PC-9 (cell line): Measurements from ENCODE around the gene ZNG1F. TPM values are rescaled to one million over a fixed set of nuclear protein-coding genes. Genes with fewer than 3 reads are reported as not detected.
"Not testable (repeated sequence)": the region's sequence is repeated elsewhere in the genome, so short reads cannot be mapped to it uniquely, and the experiment has no call there.

ENCODE experiments used
- BruUV-seq: library from RNA; stranded (reverse); fragments of 400-500 nt; replicated peaks from 2 replicates; lab custom pipeline; 2021; lab: Mats Ljungman, UMichigan
- CTCF ChIA-PET: fragments of 300-600 bp; sonication (Branson Sonifier 250); formaldehyde crosslinking; loops from one replicate; lab custom pipeline; 2022; ENCODE audit warnings: antibody characterized with exemption; lab: Charles Lee
- POLR2A ChIA-PET: fragments of 300-600 bp; sonication (Branson Sonifier 250); formaldehyde crosslinking; loops from one replicate; lab custom pipeline; 2022; ENCODE audit warnings: antibody characterized with exemption; ENCODE audit not compliant: unreplicated experiment; lab: Charles Lee
- DNase-seq, 2 experiments: peaks; one replicate each; pipeline versions ENCODE4 v3.0.0 to v3.0.0-alpha.2; 2015 to 2022; ENCODE audit warnings: mixed read lengths in 1 of 2
- H2AFZ ChIP-seq: fragments of 200-600 bp; sonication (generic); 2 replicates; pipeline ENCODE4 v1.8.1; 2017; ENCODE audit warnings: antibody characterized with exemption
- H3F3A ChIP-seq: fragments of 200-600 bp; sonication (generic); 2 replicates; pipeline ENCODE4 v1.8.1; 2017; ENCODE audit warnings: antibody characterized with exemption, mild to moderate bottlenecking, low read depth; ENCODE audit not compliant: insufficient read depth
- H3K27ac ChIP-seq: fragments of 200-600 bp; sonication (generic); 2 replicates; pipeline ENCODE4 v1.6.1; 2016; ENCODE audit warnings: mixed run types
- H3K27me3 ChIP-seq: fragments of 200-600 bp; sonication (generic); 2 replicates; pipeline ENCODE4 v1.6.1; 2016; ENCODE audit warnings: low read depth, mixed run types; ENCODE audit not compliant: insufficient read depth
- H3K36me3 ChIP-seq: fragments of 200-600 bp; sonication (generic); 2 replicates; pipeline ENCODE4 v1.6.1; 2016; ENCODE audit warnings: low read depth, mixed run types
- H3K4me1 ChIP-seq: fragments of 200-600 bp; sonication (generic); replicated peaks from 2 replicates; pipeline ENCODE4 v1.6.1; 2016; ENCODE audit warnings: mixed run types; ENCODE audit not compliant: insufficient read depth
- H3K4me2 ChIP-seq: fragments of 200-600 bp; sonication (generic); 2 replicates; pipeline ENCODE4 v1.6.1; 2017; ENCODE audit warnings: mixed run types
- H3K4me3 ChIP-seq: fragments of 200-600 bp; sonication (generic); 2 replicates; pipeline ENCODE4 v1.6.1; 2016; ENCODE audit warnings: mixed run types
- H3K79me2 ChIP-seq: fragments of 200-600 bp; sonication (generic); 2 replicates; pipeline ENCODE4 v1.6.1; 2017; ENCODE audit warnings: low read depth, mixed run types
- H3K9me2 ChIP-seq: fragments of 200-600 bp; sonication (generic); 2 replicates; pipeline ENCODE4 v1.8.1; 2017; ENCODE audit warnings: mild to moderate bottlenecking; ENCODE audit not compliant: insufficient read depth
- H3K9me3 ChIP-seq: fragments of 200-600 bp; sonication (generic); 2 replicates; pipeline ENCODE4 v1.8.1; 2016; ENCODE audit warnings: low read depth; ENCODE audit not compliant: insufficient read depth
- H4K20me1 ChIP-seq: fragments of 200-600 bp; sonication (generic); 2 replicates; pipeline ENCODE4 v1.8.1; 2017; ENCODE audit not compliant: insufficient read depth
- intact Hi-C: fragments of 100-400 bp; cut with micrococcal nuclease; formaldehyde crosslinking; loops from one replicate; pipeline ENCODE4 v1.10.0; 2022; ENCODE audit not compliant: unreplicated experiment
- total RNA-seq: library from RNA; stranded (reverse); gene quantifications from 2 replicates; pipeline ENCODE4 v1.2.3, GENCODE V29; 2021

Gene ZNG1F
- total RNA-seq, 1 experiment from 2014 or later = 2.7 TPM

DNA sequence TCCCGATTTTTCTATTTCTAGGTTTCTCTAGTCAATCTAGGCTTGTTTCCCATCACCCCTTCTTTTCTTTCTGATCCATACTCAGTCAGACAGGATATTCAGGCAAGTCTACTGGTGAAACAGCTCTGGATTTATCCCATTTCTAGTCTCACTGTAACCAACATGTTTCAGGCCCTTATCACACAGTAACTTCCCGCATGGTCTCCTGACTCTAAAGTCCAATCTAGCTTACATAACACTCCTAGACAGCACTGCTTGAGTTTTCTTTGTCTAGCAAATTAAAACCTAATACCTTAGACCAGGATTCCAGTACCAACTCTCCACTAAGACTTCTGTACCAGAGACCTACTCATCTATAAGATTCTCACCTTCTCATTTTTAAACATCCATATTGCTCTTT, 47.2 kb downstream of the ZNG1F start:
- DNase-seq, H3K36me3 ChIP-seq, H3K9me3 ChIP-seq, H3K4me3 ChIP-seq, POLR2A ChIA-PET, H3K4me1 ChIP-seq, H4K20me1 ChIP-seq, CTCF ChIA-PET, H3K79me2 ChIP-seq, H3K27me3 ChIP-seq, H3K9me2 ChIP-seq, BruUV-seq, H3K27ac ChIP-seq, H3K4me2 ChIP-seq, H2AFZ ChIP-seq, intact Hi-C loops, H3F3A ChIP-seq: not testable (repeated sequence)

DNA sequence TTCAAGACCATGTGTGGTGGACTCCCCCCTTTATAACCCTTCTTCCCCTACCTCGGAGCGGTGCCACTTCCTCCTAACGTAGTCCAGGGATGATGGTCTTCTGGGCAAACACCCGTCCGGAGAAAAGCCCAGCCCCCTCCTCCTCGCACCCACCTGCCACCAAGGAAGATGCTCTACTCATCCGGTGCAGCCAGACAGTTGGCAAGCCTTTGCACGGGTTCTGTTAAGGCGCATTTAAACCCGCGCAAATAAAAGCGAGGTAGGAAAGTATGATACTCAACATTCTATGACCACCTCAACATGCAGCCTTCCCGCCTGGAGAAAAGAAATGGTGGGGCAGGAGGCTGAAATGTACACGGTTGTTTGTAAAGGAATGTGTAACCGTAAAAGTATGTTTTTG, 60.5 kb downstream of the ZNG1F start, which contains the start of gene FOXD4L6:
TSS of gene FOXD4L6 (minus strand) at position 101 of the 400 bp plus-strand sequence. CDS start 298 bp downstream, outside the sequence.
- H3K27me3 ChIP-seq, H2AFZ ChIP-seq, H3F3A ChIP-seq, intact Hi-C loops, H3K79me2 ChIP-seq, DNase-seq, H3K4me1 ChIP-seq, H3K9me3 ChIP-seq, POLR2A ChIA-PET, H4K20me1 ChIP-seq, BruUV-seq, H3K36me3 ChIP-seq, H3K4me2 ChIP-seq, H3K27ac ChIP-seq, CTCF ChIA-PET, H3K9me2 ChIP-seq, H3K4me3 ChIP-seq: not testable (repeated sequence)

DNA sequence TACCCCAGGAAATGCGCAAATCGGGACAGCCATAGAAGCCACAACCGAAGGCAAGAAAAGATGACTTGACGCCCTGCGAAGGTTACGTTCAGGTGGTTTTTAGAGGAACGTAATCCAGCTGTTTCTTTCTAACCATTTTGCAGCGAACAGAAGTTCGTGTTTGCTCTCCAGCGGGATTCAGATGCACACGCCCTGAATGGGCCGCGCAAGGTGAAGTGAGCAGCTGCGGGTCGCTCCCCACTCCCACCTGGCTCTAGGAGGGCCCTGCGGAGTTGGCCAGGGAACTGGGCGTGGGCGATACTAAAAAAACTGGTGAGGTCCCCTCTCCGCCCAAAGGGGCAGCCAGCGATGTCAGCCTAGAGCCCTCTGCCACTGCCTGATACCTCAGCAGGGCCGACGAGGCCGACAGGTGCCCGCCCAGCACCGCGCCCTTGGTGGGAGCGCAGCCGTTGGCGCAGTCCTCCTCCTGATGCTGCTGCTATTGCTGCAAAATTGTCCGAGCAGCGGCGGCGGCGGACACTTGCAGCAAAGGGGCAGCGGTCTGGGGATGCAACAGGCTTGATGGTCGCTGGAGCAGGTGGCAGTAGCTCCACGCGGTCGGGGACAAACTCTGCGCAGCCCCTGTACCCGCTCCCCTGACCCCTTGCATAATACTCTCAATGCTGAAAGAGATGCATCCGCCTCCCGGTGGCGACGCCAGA, 62.2 kb downstream of the ZNG1F start:
- H2AFZ ChIP-seq, DNase-seq, POLR2A ChIA-PET, H4K20me1 ChIP-seq, H3F3A ChIP-seq, H3K79me2 ChIP-seq, H3K4me2 ChIP-seq, H3K27ac ChIP-seq, BruUV-seq, H3K9me2 ChIP-seq, H3K4me1 ChIP-seq, H3K9me3 ChIP-seq, H3K4me3 ChIP-seq, H3K36me3 ChIP-seq, intact Hi-C loops, CTCF ChIA-PET, H3K27me3 ChIP-seq: not testable (repeated sequence)

DNA sequence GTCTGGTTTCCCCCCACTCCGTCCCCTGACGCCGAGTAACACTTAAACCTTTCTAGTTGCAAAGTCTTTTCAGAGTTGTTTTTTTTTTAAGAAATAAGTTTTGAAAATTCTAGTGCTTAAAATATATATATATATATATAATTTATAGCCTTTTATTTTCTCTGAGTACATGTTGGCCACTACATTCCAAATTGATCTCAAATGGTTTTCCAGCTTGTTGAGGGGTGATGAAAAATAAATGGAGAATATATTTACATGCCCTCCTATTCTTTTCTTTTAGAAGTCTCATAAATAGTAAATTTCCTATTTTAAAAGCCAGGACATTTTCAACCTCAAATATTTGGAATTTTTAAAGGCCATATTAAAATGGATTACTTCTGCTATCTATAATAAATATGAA, 63.2 kb downstream of the ZNG1F start:
- BruUV-seq, H3K27ac ChIP-seq, POLR2A ChIA-PET, intact Hi-C loops, H3K4me1 ChIP-seq, DNase-seq, H3K4me2 ChIP-seq, H4K20me1 ChIP-seq, H3K27me3 ChIP-seq, CTCF ChIA-PET, H3F3A ChIP-seq, H3K9me2 ChIP-seq, H3K36me3 ChIP-seq, H2AFZ ChIP-seq, H3K4me3 ChIP-seq, H3K9me3 ChIP-seq, H3K79me2 ChIP-seq: not testable (repeated sequence)

DNA sequence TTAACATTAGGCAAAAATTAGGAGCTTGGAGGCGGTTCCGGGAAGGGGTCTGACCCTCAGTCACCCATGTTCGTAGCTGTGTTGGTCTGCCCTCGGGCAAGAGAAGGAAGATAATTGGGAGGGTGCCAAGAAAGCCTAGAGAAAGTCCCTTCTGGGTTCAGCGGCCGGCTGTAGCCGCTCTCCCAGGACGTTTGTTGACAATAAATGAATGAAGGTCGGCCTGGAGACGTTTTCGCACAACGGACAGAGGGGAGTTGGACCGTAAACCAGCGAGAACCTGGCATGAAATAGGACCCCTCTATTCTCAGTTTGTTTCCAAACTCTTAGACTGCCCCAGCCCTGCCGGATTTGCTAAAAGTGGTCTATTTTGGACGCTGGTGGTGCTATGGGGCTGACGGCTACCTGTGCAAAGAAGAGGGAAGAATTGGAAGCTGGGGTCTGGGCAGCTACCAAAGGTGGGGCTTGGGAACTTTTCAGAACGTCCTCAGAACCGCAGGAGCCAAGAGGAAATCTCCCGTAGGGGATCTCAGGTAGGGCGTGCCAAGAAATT, 63.9 kb downstream of the ZNG1F start:
- BruUV-seq, POLR2A ChIA-PET, CTCF ChIA-PET: not testable (repeated sequence)

GRCh38 chr9:41124250-41125108, 64.6 kb downstream of the ZNG1F start:
- H3K79me2 ChIP-seq, H3K27me3 ChIP-seq, H4K20me1 ChIP-seq, BruUV-seq, H3K27ac ChIP-seq, H3K4me1 ChIP-seq, H3K4me2 ChIP-seq, DNase-seq, H3F3A ChIP-seq, H3K9me2 ChIP-seq, H3K9me3 ChIP-seq, POLR2A ChIA-PET, H2AFZ ChIP-seq, H3K36me3 ChIP-seq, CTCF ChIA-PET, H3K4me3 ChIP-seq, intact Hi-C loops: not testable (repeated sequence)

More for the DNA sequence above, 63.9 kb downstream of the ZNG1F start:
- H4K20me1 ChIP-seq, H3F3A ChIP-seq, H3K9me3 ChIP-seq, H3K27ac ChIP-seq, H2AFZ ChIP-seq, H3K9me2 ChIP-seq, DNase-seq, H3K79me2 ChIP-seq, H3K4me3 ChIP-seq, H3K27me3 ChIP-seq, H3K4me1 ChIP-seq, intact Hi-C loops, H3K36me3 ChIP-seq, H3K4me2 ChIP-seq: not testable (repeated sequence)

DNA sequence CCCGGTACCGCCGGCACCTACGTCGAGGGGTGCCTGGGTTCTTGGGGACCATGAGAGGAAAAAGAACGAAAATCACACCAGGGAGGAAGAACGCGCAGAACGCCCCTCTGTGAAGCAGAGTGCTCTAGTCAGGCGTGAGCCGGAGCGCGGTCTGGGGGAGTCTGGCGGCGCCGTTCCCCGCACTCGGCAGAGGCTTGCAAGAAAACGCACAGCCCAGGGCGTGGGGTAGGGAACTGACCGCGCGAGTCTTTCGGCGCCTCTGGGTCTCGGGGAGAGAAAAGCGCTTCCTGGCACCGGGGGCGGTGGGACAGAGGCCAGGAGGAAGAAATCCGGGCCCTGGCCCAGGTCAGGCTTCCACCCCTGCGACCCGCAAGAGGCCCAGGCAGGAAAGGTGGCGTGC, 65.3 kb downstream of the ZNG1F start:
- DNase-seq, H3K4me1 ChIP-seq, POLR2A ChIA-PET, CTCF ChIA-PET, H3F3A ChIP-seq, H3K4me3 ChIP-seq, H3K79me2 ChIP-seq, H2AFZ ChIP-seq, H3K4me2 ChIP-seq, H3K27me3 ChIP-seq, H3K9me2 ChIP-seq, intact Hi-C loops, H3K27ac ChIP-seq, H3K9me3 ChIP-seq, BruUV-seq, H3K36me3 ChIP-seq, H4K20me1 ChIP-seq: not testable (repeated sequence)
